HEK293 (cell line): ENCODE data around the gene NR2F2.
A peak's percentile ranks its signal among the peaks of the same experiment; 100 is the strongest.

ENCODE experiments used
- CTCF ChIA-PET: fragments of 350-600 bp; formaldehyde crosslinking; extraction: SDS; loops from one replicate; lab custom pipeline; 2021; ENCODE audit warnings: antibody characterized with exemption; lab: Yijun Ruan, JAX
- POLR2A ChIA-PET: fragments of 300-600 bp; formaldehyde crosslinking; extraction: SDS; loops from one replicate; lab custom pipeline; 2020; ENCODE audit warnings: antibody characterized with exemption, inconsistent platforms; lab: Yijun Ruan, JAX
- H3K27ac ChIP-seq: fragments of 200-500 bp; sonication (Bioruptor generic); 2 replicates; pipeline ENCODE4 v1.5.1; 2014; ENCODE audit warnings: low read depth, low read length, control low read depth, inconsistent platforms; ENCODE audit errors: extremely low read depth
- H3K36me3 ChIP-seq, 2 experiments: fragments of 200-500 bp in 1 of 2; sonication (Bioruptor generic) in 1 of 2; 1 replicate in 1 of 2; 2 replicates in 1 of 2; pipeline ENCODE4 v1.5.1; 2014 to 2017; ENCODE audit warnings: inconsistent platforms in 2 of 2, low read length in 2 of 2; ENCODE audit not compliant: control insufficient read depth in 2 of 2, insufficient read depth in 1 of 2
- H3K4me1 ChIP-seq: fragments of 200-500 bp; sonication (Bioruptor generic); 2 replicates; pipeline ENCODE4 v1.5.1; 2014; ENCODE audit warnings: mild to moderate bottlenecking, low read length, inconsistent platforms; ENCODE audit not compliant: control insufficient read depth, insufficient read depth
- H3K4me3 ChIP-seq: 2 replicates; pipeline ENCODE4 v1.5.1; 2011; ENCODE audit warnings: low read depth, mild to moderate bottlenecking, control low read depth, low read length, moderate library complexity
- H3K9me3 ChIP-seq: fragments of 200-500 bp; sonication (Bioruptor generic); 2 replicates; pipeline ENCODE4 v1.5.1; 2014; ENCODE audit warnings: low read depth, low read length, inconsistent platforms; ENCODE audit not compliant: control insufficient read depth, insufficient read depth
- BCL11A ChIP-seq: fragments of 450-650 bp; formaldehyde crosslinking; IDR thresholded peaks from 2 replicates; pipeline ENCODE4 v1.5.1; 2016; ENCODE audit warnings: low read depth, missing biosample characterization, missing genetic modification characterization
- BCL11B ChIP-seq: fragments of 450-650 bp; formaldehyde crosslinking; IDR thresholded peaks from 2 replicates; pipeline ENCODE4 v1.5.1; 2016; ENCODE audit warnings: low read depth, missing biosample characterization, missing genetic modification characterization
- IKZF3 ChIP-seq: fragments of 450-650 bp; IDR thresholded peaks from 2 replicates; pipeline ENCODE4 v1.5.0; 2018; ENCODE audit warnings: missing biosample characterization, mild to moderate bottlenecking, missing genetic modification characterization, moderate library complexity
- KLF17 ChIP-seq: fragments of 450-650 bp; formaldehyde crosslinking; IDR thresholded peaks from 2 replicates; pipeline ENCODE4 v1.5.1; 2016; ENCODE audit warnings: missing biosample characterization, missing genetic modification characterization
- KLF9 ChIP-seq: fragments of 450-650 bp; formaldehyde crosslinking; IDR thresholded peaks from 2 replicates; pipeline ENCODE4 v1.5.1; 2016; ENCODE audit warnings: missing biosample characterization, missing genetic modification characterization, low read depth
- MZF1 ChIP-seq: fragments of 450-650 bp; formaldehyde crosslinking; IDR thresholded peaks from 2 replicates; pipeline ENCODE4 v1.5.1; 2017; ENCODE audit warnings: missing biosample characterization, missing genetic modification characterization, borderline replicate concordance
- PRDM1 ChIP-seq: fragments of 450-650 bp; formaldehyde crosslinking; IDR thresholded peaks from 2 replicates; pipeline ENCODE4; 2016; ENCODE audit warnings: missing biosample characterization, missing genetic modification characterization
- WT1 ChIP-seq: fragments of 450-650 bp; formaldehyde crosslinking; IDR thresholded peaks from 2 replicates; pipeline ENCODE4 v1.5.1; 2016; ENCODE audit warnings: missing biosample characterization, missing genetic modification characterization
- ZBTB21 ChIP-seq: fragments of 450-650 bp; formaldehyde crosslinking; IDR thresholded peaks from 2 replicates; pipeline ENCODE4 v1.5.1; 2017; ENCODE audit warnings: missing biosample characterization, missing genetic modification characterization
- ZFP41 ChIP-seq: fragments of 450-650 bp; formaldehyde crosslinking; IDR thresholded peaks from 2 replicates; pipeline ENCODE4 v1.5.1; 2016; ENCODE audit warnings: missing biosample characterization, missing genetic modification characterization, borderline replicate concordance
- ZNF10 ChIP-seq: fragments of 450-650 bp; formaldehyde crosslinking; IDR thresholded peaks from 2 replicates; pipeline ENCODE4 v1.5.1; 2017; ENCODE audit warnings: missing biosample characterization, missing genetic modification characterization
- ZNF114 ChIP-seq: fragments of 450-650 bp; formaldehyde crosslinking; IDR thresholded peaks from 2 replicates; pipeline ENCODE4 v1.5.0; 2017; ENCODE audit warnings: missing biosample characterization, missing genetic modification characterization
- ZNF138 ChIP-seq: fragments of 450-650 bp; formaldehyde crosslinking; IDR thresholded peaks from 2 replicates; pipeline ENCODE4 v1.5.1; 2016; ENCODE audit warnings: missing biosample characterization, missing genetic modification characterization, borderline replicate concordance
- ZNF184 ChIP-seq: fragments of 450-650 bp; IDR thresholded peaks from 2 replicates; pipeline ENCODE4 v1.5.1; 2018; ENCODE audit warnings: missing biosample characterization, mild to moderate bottlenecking, missing genetic modification characterization
- ZNF274 ChIP-seq, 2 experiments: fragments of 200-500 bp in 1 of 2; fragments of 450-650 bp in 1 of 2; sonication (Bioruptor generic) in 1 of 2; formaldehyde crosslinking in 1 of 2; IDR thresholded peaks; 2 replicates each; pipeline versions ENCODE4 v1.5.1 to v1.6.1; 2014 to 2016; ENCODE audit warnings: borderline replicate concordance in 1 of 2, inconsistent platforms in 1 of 2, low read length in 1 of 2, missing biosample characterization in 1 of 2, missing genetic modification characterization in 1 of 2
- ZNF341 ChIP-seq: fragments of 450-650 bp; formaldehyde crosslinking; IDR thresholded peaks from 2 replicates; pipeline ENCODE4; 2016; ENCODE audit warnings: low read depth, missing biosample characterization, missing genetic modification characterization
- ZNF354C ChIP-seq: fragments of 450-650 bp; formaldehyde crosslinking; IDR thresholded peaks from 2 replicates; pipeline ENCODE4 v1.5.1; 2016; ENCODE audit warnings: missing biosample characterization, missing genetic modification characterization, low read depth, borderline replicate concordance
- ZNF501 ChIP-seq: fragments of 450-650 bp; formaldehyde crosslinking; IDR thresholded peaks from 2 replicates; pipeline ENCODE4 v1.5.1; 2016; ENCODE audit warnings: missing biosample characterization, missing genetic modification characterization
- ZNF561 ChIP-seq: fragments of 450-650 bp; IDR thresholded peaks from 2 replicates; pipeline ENCODE4 v1.5.1; 2018; ENCODE audit warnings: missing biosample characterization, missing genetic modification characterization, borderline replicate concordance
- ZNF610 ChIP-seq: fragments of 450-650 bp; formaldehyde crosslinking; IDR thresholded peaks from 2 replicates; pipeline ENCODE4 v1.5.1; 2016; ENCODE audit warnings: missing biosample characterization, missing genetic modification characterization, borderline replicate concordance
- ZNF624 ChIP-seq: fragments of 450-650 bp; formaldehyde crosslinking; IDR thresholded peaks from 2 replicates; pipeline ENCODE4 v1.5.1; 2017; ENCODE audit warnings: missing biosample characterization, missing genetic modification characterization
- ZNF654 ChIP-seq: fragments of 450-650 bp; formaldehyde crosslinking; IDR thresholded peaks from 2 replicates; pipeline ENCODE4 v1.5.1; 2016; ENCODE audit warnings: low read depth, missing biosample characterization, missing genetic modification characterization
- ZNF837 ChIP-seq: fragments of 450-650 bp; formaldehyde crosslinking; IDR thresholded peaks from 2 replicates; pipeline ENCODE4 v1.5.1; 2016; ENCODE audit warnings: missing biosample characterization, missing genetic modification characterization
- TF ChIP-seq, protein P1 (sequence below): fragments of 450-650 bp; formaldehyde crosslinking; IDR thresholded peaks from 2 replicates; pipeline ENCODE4 v1.5.1; 2017; ENCODE audit warnings: missing biosample characterization, missing genetic modification characterization
- TF ChIP-seq, protein P2 (sequence below): fragments of 450-650 bp; formaldehyde crosslinking; IDR thresholded peaks from 2 replicates; pipeline ENCODE4 v1.5.1; 2016; ENCODE audit warnings: missing biosample characterization, missing genetic modification characterization

The NR2F2 gene

GRCh38 chr15:96338074-96338765 lies 7.7 kb downstream of the NR2F2 start (continued):
- TF ChIP-seq ZFP41 (tag by site-specific recombination) (no peak), ZNF654 (tag by site-specific recombination) (no peak), ZNF610 (tag by site-specific recombination) (no peak), ZNF501 (tag by site-specific recombination) (no peak), WT1 (tag by site-specific recombination) (0 out of 2 replicates have a peak, but pooled peaks have one; percentile 4), ZNF138 (tag by site-specific recombination) (no peak), BCL11B (no peak), KLF9 (tag by site-specific recombination) (no peak), BCL11A (tag by site-specific recombination) (no peak), MZF1 (tag by site-specific recombination) (no peak), ZBTB21 (tag by site-specific recombination) (no peak), ZNF184 (tag by site-specific recombination) (no peak), ZNF274 (IDR thresholded peaks at IDR 0.05; ENCODE audit: low read length) (no peak), ZNF274 (tag by site-specific recombination; IDR thresholded peaks at IDR 0.05; ENCODE audit: borderline replicate concordance) (no peak), ZNF10 (tag by site-specific recombination) (peak; percentile 17; the same call in 1 of the 2 replicates), ZNF837 (no peak)
- TF ChIP-seq, protein P1, sequence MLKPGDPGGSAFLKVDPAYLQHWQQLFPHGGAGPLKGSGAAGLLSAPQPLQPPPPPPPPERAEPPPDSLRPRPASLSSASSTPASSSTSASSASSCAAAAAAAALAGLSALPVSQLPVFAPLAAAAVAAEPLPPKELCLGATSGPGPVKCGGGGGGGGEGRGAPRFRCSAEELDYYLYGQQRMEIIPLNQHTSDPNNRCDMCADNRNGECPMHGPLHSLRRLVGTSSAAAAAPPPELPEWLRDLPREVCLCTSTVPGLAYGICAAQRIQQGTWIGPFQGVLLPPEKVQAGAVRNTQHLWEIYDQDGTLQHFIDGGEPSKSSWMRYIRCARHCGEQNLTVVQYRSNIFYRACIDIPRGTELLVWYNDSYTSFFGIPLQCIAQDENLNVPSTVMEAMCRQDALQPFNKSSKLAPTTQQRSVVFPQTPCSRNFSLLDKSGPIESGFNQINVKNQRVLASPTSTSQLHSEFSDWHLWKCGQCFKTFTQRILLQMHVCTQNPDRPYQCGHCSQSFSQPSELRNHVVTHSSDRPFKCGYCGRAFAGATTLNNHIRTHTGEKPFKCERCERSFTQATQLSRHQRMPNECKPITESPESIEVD (tag by site-specific recombination) = peak; percentile 95
- TF ChIP-seq, all 188 proteins: peak for 4

- H3K27ac ChIP-seq = peak overlapping the region; percentile 96
- peaks cover 32% of the 10 kb centered on the region for H3K4me1 ChIP-seq
- H3K9me3 ChIP-seq = no peaks in the 10 kb centered on the region
- H3K36me3 ChIP-seq = peaks cover 5 to 39% of the 10 kb centered on the region in 2 experiments
- POLR2A ChIA-PET = interaction anchor here (0.6 to 3.3 kb wide), 10 partner anchors 8 to 1078 kb away, joined by 3 to 42 read pairs (median 4); partner anchors contain the start of gene NR2F2
- peak overlapping the region; percentile 66 for H3K4me3 ChIP-seq
- CTCF ChIA-PET = interaction anchor here (0.6 to 1.2 kb wide), 4 partner anchors 12 to 945 kb away, joined by 3 to 6 read pairs (median 4); no protein-coding TSS in a partner anchor
- TF ChIP-seq IKZF3 (tag by site-specific recombination) (peak; percentile 74), ZNF341 (tag by site-specific recombination) (peak; percentile 68), ZNF114 (tag by site-specific recombination) (no peak), KLF17 (tag by site-specific recombination) (no peak), ZNF624 (tag by site-specific recombination) (no peak), ZNF561 (tag by site-specific recombination) (no peak), ZNF354C (tag by site-specific recombination) (no peak), PRDM1 (tag by site-specific recombination) (peak; percentile 74)
- TF ChIP-seq, protein P2, sequence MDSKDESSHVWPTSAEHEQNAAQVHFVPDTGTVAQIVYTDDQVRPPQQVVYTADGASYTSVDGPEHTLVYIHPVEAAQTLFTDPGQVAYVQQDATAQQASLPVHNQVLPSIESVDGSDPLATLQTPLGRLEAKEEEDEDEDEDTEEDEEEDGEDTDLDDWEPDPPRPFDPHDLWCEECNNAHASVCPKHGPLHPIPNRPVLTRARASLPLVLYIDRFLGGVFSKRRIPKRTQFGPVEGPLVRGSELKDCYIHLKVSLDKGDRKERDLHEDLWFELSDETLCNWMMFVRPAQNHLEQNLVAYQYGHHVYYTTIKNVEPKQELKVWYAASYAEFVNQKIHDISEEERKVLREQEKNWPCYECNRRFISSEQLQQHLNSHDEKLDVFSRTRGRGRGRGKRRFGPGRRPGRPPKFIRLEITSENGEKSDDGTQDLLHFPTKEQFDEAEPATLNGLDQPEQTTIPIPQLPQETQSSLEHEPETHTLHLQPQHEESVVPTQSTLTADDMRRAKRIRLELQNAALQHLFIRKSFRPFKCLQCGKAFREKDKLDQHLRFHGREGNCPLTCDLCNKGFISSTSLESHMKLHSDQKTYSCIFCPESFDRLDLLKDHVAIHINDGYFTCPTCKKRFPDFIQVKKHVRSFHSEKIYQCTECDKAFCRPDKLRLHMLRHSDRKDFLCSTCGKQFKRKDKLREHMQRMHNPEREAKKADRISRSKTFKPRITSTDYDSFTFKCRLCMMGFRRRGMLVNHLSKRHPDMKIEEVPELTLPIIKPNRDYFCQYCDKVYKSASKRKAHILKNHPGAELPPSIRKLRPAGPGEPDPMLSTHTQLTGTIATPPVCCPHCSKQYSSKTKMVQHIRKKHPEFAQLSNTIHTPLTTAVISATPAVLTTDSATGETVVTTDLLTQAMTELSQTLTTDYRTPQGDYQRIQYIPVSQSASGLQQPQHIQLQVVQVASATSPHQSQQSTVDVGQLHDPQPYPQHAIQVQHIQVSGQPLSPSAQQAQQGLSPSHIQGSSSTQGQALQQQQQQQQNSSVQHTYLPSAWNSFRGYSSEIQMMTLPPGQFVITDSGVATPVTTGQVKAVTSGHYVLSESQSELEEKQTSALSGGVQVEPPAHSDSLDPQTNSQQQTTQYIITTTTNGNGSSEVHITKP (tag by site-specific recombination) = peak; percentile 93
- TF ChIP-seq, protein P1 (tag by site-specific recombination) = peak; percentile 99
Observed at GRCh38 chr15:96338766-96339618, 8.5 kb downstream of the NR2F2 start.
